Glomerular visceral epithelial cell (primary cell): Measurements from ENCODE around the gene BLTP2.

Experiments
- DNase-seq: peaks from one replicate; pipeline ENCODE4 v3.0.0-alpha.2; 2016; ENCODE audit errors: extremely low spot score

BLTP2 gene

GRCh38 chr17:28598799-28599310, 46.1 kb downstream of the BLTP2 start, which contains the start of gene SPAG5:
Gene SPAG5, minus strand, starts transcription at chr17:28599025. Its CDS starts 79 bp downstream, at chr17:28598946.
- peak; percentile 95 for DNase-seq

GRCh38 chr17:28598389-28598788, 46.6 kb downstream of the BLTP2 start:
- DNase-seq = no peak

GRCh38 chr17:28597606-28598383, 47.2 kb downstream of the BLTP2 start:
- no peak for DNase-seq
